B cell (primary cell): ENCODE measurements around the gene PLSCR3.

Experiments
- CTCF ChIP-seq: fragments of 200-600 bp; IDR thresholded peaks from one replicate; pipeline ENCODE4 v1.8.0; 2022; ENCODE audit warnings: antibody characterized with exemption, mild to moderate bottlenecking
- EZH2 ChIP-seq: IDR thresholded peaks from 2 replicates; pipeline ENCODE4 v1.6.1; 2012; ENCODE audit warnings: borderline replicate concordance, low read depth, mild to moderate bottlenecking, moderate library complexity, low read length; ENCODE audit not compliant: insufficient read depth, poor library complexity, severe bottlenecking

GRCh38 chr17:7416323-7416722 lies 22.0 kb upstream of the PLSCR3 start:
- TF ChIP-seq CTCF = no peak
- no peak for TF ChIP-seq EZH2
